Activated CD4-positive, alpha-beta T cell treated with anti-CD3 and anti-CD28 coated beads, Interleukin-2, amount 50 U/mL, for 4 hours (primary cell): ENCODE measurements around the gene EML6.

Source experiments
- DNase-seq, 2 experiments: peaks; one replicate each; pipeline ENCODE4 v3.0.0-alpha.2; 2020

EML6 gene

GRCh38 chr2:54708584-54709335, 14.7 kb upstream of the EML6 start:
- DNase-seq = no peak

GRCh38 chr2:54709336-54709809, 14.1 kb upstream of the EML6 start:
- no peak for DNase-seq

GRCh38 chr2:54710216-54710615, 13.2 kb upstream of the EML6 start:
- DNase-seq = no peak

DNA sequence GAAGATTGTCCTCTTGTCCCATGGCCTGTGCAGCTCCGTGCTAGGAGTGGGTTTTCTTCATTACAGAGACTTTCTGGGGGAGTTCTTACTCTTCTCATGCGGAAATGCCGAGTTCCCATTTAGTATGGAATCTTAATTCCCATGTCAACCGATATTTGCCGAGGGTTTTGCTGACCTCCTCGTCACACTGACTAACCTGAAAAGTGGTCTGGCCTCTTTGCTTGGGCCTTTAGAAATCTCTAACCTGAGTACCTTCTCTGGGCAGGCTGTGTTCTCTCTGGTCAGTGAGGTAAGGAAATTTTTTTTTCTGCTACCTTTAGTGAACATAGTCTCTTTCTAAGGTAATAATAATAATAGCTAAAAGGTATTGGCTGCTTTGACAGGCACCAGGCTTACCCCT, 10.9 kb upstream of the EML6 start:
- no peak for DNase-seq

DNA sequence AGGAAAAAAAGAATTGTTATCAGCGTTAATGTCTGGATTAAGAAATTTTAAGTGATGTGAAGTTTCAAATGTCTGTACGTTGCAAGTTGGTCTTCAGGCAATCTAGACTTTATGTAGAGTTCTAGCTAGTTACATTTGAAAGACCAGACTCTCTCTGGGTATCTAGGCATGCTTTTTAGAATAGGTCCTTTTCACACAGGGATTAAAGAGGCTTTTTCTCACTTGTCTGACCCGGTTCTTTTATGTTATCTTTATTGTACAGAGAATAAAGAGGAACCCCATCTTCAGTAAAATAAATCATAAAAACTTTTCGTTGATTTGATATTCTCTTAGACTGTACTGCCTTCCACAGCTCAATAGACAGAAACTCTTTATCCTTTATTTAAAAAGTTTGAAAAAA, 8.5 kb upstream of the EML6 start:
- no peak for DNase-seq

GRCh38 chr2:54716375-54716774, 7.1 kb upstream of the EML6 start:
- DNase-seq = no peak

DNA sequence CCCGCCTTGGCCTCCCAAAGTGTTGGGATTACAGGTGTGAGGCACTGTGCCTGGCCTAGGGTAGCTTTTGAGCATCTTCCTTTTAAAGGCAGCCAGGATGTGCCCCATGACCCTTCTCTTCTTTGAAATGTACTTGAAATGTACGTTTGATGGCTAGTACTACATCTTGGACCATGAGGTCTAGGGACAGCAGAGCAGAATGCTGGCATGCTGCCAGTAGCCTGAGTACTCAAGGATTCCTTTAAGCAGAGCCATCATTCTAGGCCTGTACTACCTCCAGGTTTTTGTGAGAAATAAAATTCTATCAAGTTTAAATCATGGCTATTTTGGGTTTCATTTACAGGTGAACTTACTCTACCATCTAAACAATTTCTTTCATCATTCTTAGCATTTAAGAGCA, 2.9 kb upstream of the EML6 start:
- DNase-seq = no peak

DNA sequence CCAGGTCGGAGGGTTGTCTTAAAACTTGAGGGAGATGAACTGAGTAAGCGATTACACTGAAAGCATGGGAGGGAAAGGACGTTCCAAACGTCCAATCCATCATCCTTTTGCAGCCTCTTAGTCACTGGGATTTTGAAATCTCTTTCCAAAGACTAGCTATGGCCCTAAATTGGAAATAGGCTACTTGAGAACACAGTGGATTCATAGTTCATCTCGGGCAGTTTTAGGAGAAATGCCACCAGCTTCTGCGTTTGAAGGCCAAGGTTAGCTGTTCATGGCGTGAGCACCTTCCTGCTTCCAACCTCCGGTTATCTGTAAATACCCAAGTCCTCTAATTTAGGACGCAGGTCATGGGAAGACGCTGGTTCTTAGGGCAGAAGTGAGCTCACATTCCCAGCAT, 821 bp upstream of the EML6 start:
- DNase-seq = no peak

DNA sequence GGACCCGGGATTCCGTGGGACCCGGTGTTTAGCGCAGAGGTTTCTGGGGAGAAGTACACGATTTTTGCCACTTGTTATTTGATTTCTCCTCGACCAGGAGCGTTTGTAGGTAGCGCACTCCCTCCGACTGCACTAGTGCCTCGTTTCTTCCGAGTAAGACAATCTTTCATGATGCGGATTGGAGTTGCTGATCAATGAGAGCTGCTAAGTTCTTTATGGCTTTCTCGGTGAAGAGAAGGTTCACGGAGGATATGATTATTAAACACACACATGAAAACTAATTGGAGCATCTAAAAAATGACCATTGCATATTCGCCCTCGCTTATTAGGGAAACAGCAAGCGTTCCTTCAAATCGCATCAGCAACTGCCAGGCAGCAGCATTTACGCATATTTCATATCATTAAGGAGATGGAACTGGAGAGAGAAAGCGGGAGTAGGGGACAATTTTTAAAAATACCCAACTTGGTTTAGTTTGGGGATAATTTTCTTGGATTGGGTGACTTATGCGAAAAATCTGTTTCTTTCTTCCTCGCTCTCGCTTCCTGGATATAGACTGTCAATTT, 616 bp downstream of the EML6 start:
- no peak for DNase-seq

DNA sequence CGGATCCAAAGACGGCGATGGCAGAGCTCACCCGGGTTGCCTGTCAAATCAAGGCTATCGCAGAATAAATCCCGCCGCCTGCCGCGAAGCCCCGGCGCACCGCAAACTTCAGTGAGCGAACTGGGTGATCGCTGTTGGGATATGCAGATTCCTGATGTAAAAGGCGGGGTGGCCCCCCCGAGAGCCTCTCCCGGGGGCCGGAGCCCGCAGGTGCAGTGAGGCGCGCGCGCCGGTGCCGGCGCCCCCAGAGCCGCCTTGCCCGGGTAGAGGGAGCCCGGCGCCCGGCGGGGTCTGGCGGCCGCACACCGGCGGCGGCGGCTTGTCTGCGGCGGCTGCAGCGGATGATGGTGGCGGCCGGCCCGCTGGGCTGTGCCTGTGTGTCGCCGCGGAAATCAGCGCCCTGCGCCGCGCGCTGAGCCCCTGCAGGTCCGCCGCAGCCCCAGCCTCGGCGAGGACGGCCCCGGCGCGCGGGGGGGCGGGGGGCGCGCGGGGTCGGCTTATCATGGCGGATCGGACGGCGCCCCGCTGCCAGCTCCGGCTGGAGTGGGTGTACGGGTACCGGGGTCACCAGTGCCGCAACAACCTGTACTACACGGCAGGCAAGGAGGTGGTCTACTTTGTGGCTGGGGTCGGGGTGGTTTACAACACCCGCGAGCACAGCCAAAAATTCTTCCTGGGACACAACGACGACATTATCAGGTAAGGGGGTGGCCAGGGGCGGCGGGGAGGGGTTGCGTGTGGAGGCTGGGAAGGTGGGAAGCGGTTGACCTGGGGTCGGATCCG, 1.3 kb downstream of the EML6 start:
- no peak for DNase-seq

GRCh38 chr2:54725343-54726099, 2.1 kb downstream of the EML6 start:
- DNase-seq = no peak

DNA sequence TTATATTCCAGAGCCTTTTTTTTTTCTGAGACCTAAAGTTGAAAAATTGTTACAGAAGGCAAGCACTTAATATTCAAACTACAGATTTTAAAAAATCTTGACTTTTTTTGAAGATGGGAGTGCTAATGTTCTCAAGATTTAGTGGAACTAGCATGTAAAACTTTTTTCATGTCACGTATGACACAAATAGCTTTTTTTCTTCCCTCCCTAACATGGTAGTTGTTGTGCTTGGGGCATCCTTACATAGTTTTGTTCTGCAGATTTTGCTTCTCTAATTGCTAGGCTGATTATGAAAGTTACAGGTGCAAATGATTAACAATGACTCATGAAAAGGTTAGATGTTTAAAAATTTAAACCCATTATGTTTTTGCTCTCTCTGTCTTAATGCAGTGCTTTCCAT, 3.0 kb downstream of the EML6 start:
- no peak for DNase-seq

- DNase-seq = no peak
Observed at GRCh38 chr2:54726940-54727339, 3.5 kb downstream of the EML6 start.

- no peak for DNase-seq
Observed at GRCh38 chr2:54728669-54729120, 5.2 kb downstream of the EML6 start.

GRCh38 chr2:54735636-54736035, 12.2 kb downstream of the EML6 start:
- no peak for DNase-seq

GRCh38 chr2:54738281-54738680, 14.8 kb downstream of the EML6 start:
- no peak for DNase-seq

DNA sequence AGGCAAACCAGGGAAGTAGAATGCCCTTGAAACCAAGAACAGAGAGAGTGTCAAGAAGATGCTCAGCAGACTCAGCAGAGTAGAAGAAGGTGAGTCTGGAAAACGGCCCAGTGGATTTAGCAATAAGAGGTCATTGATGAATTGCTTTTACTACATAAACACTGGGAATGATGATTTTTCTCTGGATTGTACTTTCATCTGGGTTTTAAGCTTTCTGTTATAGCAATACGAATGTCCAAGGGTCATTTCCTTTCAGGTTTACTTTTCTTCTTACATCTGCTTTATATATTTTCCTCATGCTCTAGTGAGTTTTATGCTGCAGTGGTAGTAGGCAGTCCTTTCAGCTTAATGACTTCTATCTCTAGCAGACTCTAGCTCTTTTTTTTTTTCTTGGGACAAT, 16.9 kb downstream of the EML6 start:
- no peak for DNase-seq

GRCh38 chr2:54741250-54741649, 17.8 kb downstream of the EML6 start:
- no peak for DNase-seq

DNA sequence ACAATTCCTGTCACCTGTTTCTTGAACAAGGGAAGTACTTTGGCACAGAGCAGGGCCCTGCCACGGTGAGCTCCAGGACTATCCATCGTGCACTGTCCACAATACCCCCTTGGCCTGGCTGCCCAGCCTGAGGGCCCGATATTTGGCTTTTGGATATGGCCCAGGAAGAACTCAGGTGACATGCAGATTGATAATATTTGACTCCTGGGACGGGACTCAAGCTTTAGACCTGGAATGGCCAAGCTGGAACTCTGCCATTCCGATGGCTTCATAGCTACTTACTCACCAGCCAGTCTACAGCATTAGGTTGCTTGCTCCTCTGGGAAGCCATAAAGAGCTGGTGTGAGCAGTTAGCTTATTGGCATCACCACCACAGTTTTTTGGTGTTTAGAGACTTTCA, 26.6 kb downstream of the EML6 start:
- DNase-seq = no peak

DNA sequence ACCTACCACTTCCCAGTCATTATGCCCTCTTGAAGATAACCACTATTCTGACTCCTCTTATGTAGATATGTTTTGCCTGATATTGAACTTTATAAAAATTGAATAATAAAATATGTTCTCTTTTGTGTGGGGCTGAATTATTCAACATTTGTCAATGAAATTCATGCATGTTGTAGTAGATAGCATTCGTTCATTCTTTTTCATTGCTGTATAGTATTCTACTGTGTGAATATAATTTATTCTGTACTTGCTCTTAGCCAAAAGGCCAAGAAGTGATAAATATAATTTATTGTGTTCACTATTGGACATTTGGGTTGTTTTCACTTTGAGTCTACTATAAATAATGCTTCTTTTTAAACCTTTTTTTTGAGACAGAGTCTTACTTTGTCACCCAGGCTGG, 29.0 kb downstream of the EML6 start:
- DNase-seq = no peak

DNA sequence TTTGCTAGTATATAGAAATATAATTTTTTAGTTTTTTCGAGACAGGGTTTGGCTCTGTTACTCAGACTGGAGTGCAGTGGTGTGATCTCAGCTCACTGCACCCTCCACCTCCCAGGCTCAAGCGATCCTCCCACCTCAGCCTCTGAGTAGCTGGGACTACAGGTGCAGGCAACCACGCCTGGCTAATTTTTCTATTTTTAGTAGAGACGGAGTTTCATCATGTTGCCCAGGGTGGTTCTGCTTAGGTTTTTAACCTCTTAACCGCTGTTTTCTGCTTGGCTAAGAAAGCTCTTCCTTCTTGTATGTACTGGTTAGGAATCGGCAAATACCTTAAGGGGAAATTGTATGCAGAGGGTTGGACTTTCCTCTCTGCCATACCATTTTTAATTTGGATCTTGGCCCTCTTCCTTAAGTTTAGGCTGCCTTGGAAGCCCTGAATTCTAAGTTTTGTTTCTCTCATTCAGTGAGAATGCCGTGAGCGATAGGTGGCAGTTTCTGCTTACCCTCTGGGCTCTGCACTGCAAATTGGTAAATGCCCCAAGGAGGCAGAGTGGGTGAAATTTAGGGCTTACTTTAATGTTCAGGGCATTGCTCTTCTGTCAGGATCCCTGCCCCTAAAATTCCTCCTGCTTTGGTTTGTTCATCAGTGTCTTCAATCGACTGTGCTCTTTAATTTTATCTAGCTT, 32.3 kb downstream of the EML6 start:
- DNase-seq = no peak

DNA sequence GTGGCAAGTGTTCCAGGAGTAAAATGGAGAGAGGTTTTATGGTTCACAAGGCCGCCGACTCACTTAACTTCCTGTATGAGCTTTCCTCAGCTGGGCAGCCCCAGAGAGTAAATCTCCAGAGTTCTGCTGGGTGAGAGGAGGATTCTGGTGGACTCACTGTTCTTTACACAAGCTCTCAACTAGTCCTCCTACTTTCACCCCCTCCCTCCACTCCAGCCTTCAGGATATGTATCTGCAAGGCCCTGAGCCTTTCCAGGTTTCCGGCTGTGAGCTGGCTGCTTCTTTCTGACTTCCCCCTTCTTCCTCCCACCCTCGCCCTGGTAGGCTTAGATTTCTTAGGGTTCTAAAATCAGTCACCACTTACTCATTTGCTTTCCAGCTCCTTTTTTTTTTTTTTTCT, 34.0 kb downstream of the EML6 start:
- DNase-seq = no peak

DNA sequence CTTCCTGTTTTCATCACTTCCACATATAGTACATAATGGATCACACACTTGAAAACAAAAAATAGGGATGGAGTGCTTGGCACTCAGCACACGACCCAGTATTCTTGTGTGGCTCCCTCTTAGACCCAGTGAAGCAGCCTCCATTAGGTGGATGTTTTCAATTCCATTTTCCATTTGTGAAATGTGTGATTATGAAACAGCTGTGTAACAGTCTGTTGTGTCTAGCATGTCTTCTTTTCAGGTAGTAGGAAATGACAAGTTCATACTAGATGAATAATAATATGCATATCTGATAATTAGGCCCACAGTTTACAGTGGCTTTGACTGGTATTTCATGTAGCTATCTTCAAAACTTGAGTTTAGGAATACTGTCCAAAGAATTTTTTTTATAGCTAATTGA, 35.5 kb downstream of the EML6 start:
- DNase-seq = no peak
